ENCODE data around the gene NCKAP1.

- TF ChIP-seq CTCF (IDR thresholded peaks at IDR 0.05): no peak
- no peak for TF ChIP-seq POLR2AphosphoS5 (IDR thresholded peaks at IDR 0.05)
- no peak for TF ChIP-seq POLR2A (IDR thresholded peaks at IDR 0.05)
Measured at GRCh38 chr2:182907081-182907830, 131.0 kb downstream of the NCKAP1 start.

Measured in gastroesophageal sphincter (tissue), 3 donors.